HFF-Myc (cell line): ENCODE results near the gene POGLUT3.

Source experiments
- DNase-seq: peaks from one replicate; pipeline ENCODE4 v3.0.0-alpha.2; 2011; ENCODE audit warnings: low read depth; ENCODE audit errors: extremely low read depth
- H3K4me3 ChIP-seq: replicated peaks from 2 replicates; pipeline ENCODE4 v1.5.1; 2011; ENCODE audit warnings: low read depth, mild to moderate bottlenecking, control low read depth, low read length
- TF ChIP-seq, protein P1 (sequence below): IDR thresholded peaks from 2 replicates; pipeline ENCODE4 v1.5.1; 2012; ENCODE audit warnings: mild to moderate bottlenecking, low read depth, low read length, control low read depth; ENCODE audit errors: missing control alignments

Gene POGLUT3

DNA sequence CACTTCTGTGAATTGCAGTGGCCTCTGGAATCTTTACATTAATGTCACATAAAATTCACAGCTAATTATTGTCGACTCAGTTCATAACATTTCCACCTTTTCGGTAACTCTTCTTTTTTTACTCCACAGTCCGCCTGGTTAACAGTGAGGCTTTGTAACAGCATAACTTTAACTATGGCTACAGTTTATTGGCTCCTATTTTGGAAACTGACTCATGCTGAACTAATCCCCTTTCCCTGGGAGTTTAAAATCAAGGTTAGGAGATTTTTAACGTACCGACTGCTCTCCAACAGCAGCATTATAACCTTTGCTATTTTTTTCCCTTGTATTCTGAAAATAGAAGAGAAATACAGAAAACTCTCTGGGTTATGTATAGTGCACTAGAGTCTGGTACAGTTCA lies 3.2 kb upstream of the POGLUT3 start:
- TF ChIP-seq, protein P1, sequence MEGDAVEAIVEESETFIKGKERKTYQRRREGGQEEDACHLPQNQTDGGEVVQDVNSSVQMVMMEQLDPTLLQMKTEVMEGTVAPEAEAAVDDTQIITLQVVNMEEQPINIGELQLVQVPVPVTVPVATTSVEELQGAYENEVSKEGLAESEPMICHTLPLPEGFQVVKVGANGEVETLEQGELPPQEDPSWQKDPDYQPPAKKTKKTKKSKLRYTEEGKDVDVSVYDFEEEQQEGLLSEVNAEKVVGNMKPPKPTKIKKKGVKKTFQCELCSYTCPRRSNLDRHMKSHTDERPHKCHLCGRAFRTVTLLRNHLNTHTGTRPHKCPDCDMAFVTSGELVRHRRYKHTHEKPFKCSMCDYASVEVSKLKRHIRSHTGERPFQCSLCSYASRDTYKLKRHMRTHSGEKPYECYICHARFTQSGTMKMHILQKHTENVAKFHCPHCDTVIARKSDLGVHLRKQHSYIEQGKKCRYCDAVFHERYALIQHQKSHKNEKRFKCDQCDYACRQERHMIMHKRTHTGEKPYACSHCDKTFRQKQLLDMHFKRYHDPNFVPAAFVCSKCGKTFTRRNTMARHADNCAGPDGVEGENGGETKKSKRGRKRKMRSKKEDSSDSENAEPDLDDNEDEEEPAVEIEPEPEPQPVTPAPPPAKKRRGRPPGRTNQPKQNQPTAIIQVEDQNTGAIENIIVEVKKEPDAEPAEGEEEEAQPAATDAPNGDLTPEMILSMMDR, result no peak
- no peak overlapping the region for H3K4me3 ChIP-seq
- DNase-seq, result no peak

DNA sequence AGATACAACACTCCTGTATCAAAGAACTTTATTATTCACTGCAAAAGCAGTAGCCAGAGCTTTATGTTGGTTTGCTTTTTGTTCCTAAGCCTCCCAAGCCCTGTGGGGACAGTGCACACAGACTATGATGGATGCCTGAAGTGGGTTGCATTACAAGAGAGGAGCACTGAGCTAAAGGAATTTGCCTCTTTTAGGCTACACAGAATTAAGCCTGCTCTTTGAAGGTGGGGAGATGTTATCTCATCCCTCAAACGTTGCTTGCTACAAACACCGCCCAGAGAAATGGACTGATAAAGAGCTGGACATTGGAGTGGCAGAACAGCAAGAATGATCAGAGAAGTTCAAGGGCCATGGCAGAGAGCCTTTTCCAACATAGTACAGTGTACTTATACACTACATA lies 2.5 kb upstream of the POGLUT3 start:
- no peak overlapping the region for H3K4me3 ChIP-seq
- no peak for DNase-seq
- TF ChIP-seq, protein P1, result no peak

DNA sequence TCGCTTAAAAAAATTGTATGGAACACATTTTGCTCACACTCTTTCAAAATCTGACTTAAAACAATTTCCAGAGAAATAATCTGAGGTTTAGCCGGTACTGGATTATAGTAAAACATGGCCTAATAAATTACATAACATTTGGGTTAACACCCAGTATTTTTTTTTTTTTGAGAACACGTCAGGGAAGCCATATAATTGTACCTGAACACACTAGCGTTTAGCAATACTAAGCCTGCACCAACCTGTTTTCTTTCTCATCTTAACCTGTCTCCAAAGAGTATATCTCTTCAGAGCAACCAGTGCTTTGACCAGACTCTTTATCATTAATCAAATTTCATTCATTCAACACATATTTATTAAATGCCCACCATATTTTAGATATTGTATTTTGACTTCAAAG lies 2.0 kb upstream of the POGLUT3 start:
- TF ChIP-seq, protein P1, result no peak
- no peak for DNase-seq

DNA sequence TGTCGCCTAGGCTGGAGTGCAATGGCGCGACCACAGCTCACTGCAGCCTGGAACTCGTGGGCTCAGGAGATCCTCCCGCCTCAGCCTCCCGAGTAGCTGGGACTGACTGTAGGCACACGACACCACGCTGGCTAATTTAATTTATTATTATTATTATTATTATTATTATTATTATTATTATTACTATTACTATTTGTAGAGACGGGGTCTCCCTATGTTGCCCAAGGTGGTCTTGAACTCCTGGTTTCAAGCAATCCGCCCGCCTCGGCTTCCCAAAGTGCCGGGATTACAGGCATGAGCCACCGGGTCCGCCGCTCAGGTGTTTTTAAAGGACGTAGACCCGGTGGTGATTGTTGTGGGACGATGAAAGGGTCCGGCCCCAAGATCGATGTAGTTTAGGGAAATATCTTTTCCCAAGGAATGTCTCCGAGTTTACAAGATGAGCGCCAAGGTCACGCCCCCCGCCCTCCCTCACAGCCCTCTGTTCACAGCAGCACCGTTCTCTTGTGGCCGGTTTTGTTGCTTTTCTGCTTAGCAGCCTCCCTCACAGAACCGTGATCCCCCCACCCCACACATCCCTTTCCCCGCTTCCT lies 728 bp upstream of the POGLUT3 start:
- TF ChIP-seq, protein P1, result no peak
- H3K4me3 ChIP-seq, result peak overlapping the region; percentile 54
- no peak for DNase-seq

More for the DNA sequence above, 2.0 kb upstream of the POGLUT3 start:
- H3K4me3 ChIP-seq, result no peak overlapping the region

DNA sequence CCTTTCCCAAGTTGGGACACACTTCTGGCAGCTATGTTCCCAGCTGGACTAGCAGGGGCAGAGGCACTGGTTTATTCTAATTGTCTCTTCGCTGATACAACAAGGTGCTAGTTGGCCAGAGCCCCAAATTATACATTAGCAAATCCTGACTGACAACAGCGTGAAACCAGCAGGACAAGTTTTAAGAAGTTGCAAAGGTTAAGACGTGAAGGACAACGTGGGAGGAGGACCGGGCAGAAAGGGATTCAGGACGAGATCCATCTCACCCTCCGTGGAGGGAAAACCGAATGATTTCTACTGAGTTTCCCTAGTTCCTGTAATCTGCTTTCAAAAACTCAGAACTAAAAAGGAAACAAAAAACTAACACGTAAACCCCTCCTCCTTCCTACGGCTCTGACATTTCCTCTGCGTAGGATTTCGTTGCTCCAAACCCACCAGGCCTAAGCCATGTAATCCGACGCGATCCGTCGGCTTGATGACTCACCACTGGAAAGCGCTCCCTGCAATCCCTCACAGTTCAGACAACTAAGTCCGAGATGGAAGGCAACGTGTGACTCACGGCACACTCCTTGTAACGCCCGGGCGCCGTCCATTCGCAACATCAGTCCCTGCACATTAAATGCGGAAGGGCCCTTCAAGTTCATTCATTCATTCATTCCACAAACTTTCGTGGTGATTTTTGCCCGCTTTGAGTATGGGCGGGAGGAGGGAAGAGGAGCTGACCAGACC lies 703 bp downstream of the POGLUT3 start:
- TF ChIP-seq, protein P1, result no peak
- peak overlapping the region; percentile 54 for H3K4me3 ChIP-seq
- DNase-seq, result peak; percentile 97

DNA sequence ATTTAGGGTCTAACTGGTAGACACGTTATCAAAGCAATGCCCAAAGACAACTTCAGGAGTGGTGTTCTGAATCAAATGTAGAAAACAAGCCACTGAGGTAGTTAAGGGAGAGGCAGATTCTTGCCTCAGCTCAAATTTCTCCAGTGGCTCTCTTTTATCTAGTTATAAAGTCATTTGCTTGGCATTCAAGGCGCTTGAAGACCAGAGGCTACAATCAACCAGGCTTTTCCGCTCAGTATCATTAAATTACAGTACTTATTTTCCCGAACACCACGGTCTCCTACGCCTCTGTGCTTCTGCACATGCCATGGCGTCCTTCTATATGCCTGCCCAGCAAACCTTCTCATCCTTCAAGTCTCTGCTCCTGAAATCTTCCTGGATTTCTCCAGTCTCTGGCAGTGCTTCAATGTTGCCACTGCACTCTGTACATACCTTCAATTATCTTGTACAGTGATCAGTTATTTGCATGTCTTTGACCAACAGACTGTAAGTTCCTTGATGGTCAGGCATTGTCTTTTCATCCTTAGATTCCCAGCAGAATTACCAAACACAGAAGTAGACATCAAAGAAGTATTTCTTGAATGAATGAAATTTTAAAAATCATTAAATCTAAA lies 1.4 kb downstream of the POGLUT3 start:
- TF ChIP-seq, protein P1, result no peak
- peak overlapping the region; percentile 54 for H3K4me3 ChIP-seq
- DNase-seq, result no peak
